Activated CD8-positive, alpha-beta memory T cell treated with anti-CD3 and anti-CD28 coated beads, Interleukin-2, amount 50 U/mL, for 1 hour (primary cell): Measurements from ENCODE around the gene TPRN.

Experiments
- DNase-seq: peaks from one replicate; pipeline ENCODE4 v3.0.0-alpha.2; 2020; ENCODE audit errors: extremely low read depth

The TPRN gene

GRCh38 chr9:137161558-137162486, 38.7 kb downstream of the TPRN start:
- no peak for DNase-seq

DNA sequence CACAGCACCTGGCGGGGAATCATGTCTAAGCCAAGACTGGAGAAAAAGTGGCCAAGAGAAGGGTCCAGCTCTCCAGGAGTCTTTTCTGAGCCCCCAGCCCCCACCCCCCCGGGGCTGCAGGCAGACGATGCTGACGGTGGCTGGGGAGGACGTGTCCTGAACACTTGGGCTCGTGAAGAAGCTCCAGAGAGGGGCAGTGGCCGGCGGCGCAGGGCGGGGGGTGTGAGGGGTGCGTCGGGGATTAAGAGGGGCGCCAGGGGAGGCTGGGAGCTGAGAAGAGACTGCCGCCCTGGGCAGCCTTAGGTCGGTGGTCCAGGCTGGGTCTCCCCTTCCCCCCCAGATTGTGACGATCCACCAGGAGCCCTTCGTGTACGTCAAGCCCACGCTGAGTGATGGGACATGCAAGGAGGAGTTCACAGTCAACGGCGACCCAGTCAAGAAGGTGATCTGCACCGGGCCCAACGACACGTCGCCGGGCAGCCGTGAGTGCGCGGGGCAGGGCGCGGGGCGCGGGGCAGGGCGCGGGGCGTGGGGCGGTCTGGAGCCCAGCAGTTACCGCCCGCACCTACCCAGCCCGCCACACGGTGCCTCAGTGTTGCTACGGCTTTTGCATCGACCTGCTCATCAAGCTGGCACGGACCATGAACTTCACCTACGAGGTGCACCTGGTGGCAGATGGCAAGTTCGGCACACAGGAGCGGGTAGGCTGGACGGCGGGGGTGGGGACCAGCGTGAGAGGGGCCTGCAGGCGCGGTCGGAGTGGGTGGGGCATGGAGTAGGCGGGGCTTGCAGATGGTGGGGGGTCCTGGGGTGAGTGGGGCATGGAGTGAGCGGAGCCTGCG, 39.6 kb downstream of the TPRN start:
- DNase-seq: no peak

DNA sequence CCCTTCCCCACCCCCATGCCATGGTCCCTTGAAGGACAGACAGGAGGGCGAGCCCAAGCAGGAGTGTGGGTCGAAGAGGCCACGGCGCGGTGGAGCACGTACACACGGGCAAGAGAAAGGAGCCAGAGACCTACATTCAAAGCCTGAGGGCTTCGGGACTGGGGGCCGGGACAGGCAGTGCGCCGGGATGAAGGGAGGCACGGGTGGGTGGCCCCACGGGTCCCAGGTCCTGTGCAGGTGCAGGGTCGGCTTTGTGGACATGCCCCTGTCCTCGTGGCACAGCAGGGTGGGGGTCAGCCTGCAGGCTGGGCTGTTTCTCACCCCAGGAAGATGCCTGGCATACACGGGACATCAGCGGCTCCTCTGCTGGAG, 40.5 kb downstream of the TPRN start:
- no peak for DNase-seq

- no peak for DNase-seq
These were observed 41.2 kb downstream of the TPRN start for GRCh38 chr9:137159105-137160053.

DNA sequence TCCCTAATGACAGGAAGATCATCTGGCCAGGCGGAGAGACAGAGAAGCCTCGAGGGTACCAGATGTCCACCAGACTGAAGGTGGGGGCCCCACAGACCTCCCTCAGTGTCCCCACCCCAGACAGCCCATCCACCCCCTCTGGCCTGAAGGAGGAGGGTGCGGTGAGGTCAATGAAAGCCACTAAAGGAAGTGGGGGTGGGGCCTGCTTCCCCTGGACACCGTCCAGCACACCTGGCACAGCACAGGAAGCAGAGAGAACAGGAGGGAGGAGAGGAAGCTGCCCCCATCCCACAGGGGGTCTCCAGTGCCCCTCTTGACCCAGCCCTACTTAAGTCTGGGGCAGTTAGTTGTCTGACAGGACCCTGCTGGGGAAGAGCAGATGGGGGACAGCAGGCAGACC, 41.9 kb downstream of the TPRN start:
- DNase-seq: no peak

DNA sequence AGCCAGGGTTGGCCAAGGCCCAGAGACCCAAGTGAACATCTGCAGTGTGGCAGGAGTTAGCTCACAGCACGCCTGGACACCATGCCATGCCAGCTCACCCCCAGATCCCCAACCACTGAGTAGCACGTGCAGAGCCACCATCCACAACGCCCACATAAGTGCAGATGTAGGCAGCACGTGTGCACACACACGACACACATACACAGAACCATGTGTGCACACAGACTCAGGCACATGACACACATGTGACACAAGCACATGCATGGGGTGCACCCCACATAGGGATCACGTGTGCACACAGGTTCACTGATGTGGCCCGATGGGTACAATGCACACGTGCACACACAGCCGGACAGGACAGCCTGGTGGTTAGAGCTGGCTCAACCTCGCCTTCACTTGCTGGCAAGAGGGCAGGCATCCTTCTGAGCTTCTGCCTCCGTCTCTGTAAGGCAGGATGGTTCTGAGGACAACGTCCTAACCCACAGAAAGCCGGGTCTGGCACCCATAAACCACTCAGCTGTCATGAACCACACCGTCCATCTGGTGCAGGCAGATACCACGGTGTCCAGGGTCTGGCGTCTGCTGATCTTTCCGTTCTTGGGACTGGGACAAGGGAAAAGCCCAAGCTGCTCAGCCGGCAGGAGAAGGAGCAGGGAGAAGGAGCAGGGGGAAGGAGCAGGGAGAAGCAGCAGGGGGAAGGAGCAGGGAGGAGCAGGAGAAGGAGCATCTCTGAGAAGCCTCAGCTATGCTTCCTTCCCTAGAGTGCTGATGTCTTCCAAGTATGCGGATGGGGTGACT, 42.7 kb downstream of the TPRN start:
- DNase-seq: no peak

GRCh38 chr9:137156567-137157375, 43.8 kb downstream of the TPRN start:
- no peak for DNase-seq

- DNase-seq: no peak
These were observed 47.6 kb downstream of the TPRN start for GRCh38 chr9:137152844-137153405.

GRCh38 chr9:137150617-137151457, 49.7 kb downstream of the TPRN start:
- DNase-seq: no peak

DNA sequence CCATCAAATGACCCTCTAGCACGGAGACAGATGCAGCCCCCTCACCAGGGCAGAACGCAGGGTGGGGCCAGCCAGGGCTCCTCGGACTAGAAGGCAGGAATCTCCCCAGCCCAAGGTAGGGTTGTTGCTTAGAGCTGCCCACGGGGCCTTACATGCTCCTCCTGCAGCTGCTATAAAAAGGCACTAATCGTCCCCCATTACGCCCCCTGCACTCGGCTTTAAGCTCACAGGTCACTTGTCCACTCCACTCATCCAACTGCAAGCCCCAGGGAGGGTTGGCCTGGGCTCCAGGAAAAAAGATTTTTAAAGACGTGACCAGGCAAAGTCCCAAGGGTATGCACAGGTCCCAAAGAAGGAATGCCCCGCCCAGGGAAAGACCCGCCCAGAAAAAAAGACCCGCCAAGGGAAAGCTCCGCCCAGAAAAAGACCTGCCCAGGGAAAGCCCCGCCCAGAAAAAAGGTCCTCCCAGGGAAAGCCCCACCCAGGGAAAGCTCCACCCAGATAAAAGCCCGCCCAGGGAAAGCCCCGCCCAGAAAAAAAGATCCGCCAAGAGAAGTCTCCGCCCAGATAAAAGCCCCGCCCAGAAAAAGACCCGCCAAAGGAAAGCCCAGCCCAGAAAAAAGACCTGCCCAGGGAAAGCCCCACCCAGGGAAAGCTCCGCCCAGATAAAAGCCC, 50.5 kb downstream of the TPRN start:
- no peak for DNase-seq

GRCh38 chr9:137149363-137149762, 51.2 kb downstream of the TPRN start:
- no peak for DNase-seq

GRCh38 chr9:137148661-137149060, 51.9 kb downstream of the TPRN start:
- no peak for DNase-seq

GRCh38 chr9:137148242-137148641, 52.3 kb downstream of the TPRN start:
- no peak for DNase-seq

DNA sequence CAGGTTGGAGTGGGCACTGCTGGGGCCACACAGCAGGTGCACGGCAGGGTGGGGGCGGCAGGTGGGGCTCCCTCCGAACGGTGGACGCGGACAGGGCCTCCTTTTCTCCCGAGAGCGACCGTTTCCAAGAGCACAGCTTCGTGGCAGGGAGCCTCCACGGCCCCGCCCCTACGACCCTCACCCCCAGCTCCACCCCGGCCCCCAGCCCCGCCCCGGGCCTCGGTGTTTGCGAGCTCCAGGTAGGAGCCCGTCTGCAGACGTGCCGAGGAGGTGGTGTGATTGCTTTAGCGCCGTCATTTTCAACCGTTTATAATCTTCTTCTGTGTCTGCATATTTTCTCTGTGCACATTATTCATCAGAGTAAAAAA, 52.8 kb downstream of the TPRN start:
- no peak for DNase-seq

DNA sequence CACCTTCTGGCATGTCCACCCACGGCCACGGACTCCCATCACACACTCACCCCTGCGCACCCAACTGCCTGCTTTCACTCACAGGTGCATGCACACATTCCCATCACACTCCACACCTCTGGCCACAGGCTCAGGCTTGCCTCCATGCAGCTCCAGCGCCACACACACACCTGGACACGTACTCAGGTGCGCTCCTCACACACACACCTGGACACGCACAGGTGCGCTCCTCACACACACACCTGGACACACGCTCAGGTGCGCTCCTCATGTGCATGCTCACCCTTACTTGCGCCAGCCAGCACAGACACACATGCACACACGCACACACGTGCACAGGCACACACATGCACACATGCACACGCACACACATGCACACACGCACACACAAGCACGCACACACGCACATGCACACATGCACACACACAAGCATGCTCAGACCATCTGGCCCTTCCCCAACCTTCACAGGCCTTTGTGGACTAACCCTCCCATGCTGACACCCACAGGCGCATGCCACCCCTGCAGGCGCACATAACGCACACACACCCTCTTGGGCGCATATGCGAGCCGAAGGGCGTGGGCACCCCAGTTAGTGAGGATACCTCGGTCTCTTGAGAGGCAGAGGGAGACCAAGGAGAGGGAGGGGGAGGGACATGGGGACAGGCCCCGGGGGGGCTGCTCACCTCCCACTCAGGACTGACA, 53.3 kb downstream of the TPRN start:
- DNase-seq: no peak

GRCh38 chr9:137146527-137146918, 54.0 kb downstream of the TPRN start:
- no peak for DNase-seq

- DNase-seq: no peak
These were observed 54.6 kb downstream of the TPRN start for GRCh38 chr9:137145731-137146526.
